Psoas muscle (tissue), 8 donors: ENCODE measurements around the gene SLC22A2. TPM values are rescaled to one million over a fixed set of nuclear protein-coding genes. Genes with fewer than 3 reads are reported as not detected.

Experiments
- ATAC-seq, 4 donors: fragments of 200-7000 bp; cut with Tn5 transposase; one replicate each; pipeline ENCODE4 v1.9.1; 2020; ENCODE audit warnings: moderate library complexity in 3 of 4, mild to moderate bottlenecking in 2 of 4
- DNase-seq, 2 donors: peaks; one replicate each; pipeline ENCODE4 v3.0.0-alpha.2; 2020
- H3K27ac ChIP-seq: fragments of 200-600 bp; one replicate; pipeline ENCODE4 v1.8.0; 2022
- H3K27me3 ChIP-seq, 3 donors: fragments of 200-600 bp in 1 of 3; one replicate each; pipeline versions ENCODE4 v1.6.1 to v1.8.0; 2013 to 2022; ENCODE audit warnings: low read length in 2 of 3, mild to moderate bottlenecking in 2 of 3, moderate library complexity in 1 of 3; ENCODE audit not compliant: insufficient read depth in 3 of 3
- H3K36me3 ChIP-seq, 2 donors: fragments of 200-600 bp in 1 of 2; one replicate each; pipeline versions ENCODE4 v1.6.1 to v1.8.0; 2013 to 2022; ENCODE audit warnings: low read depth in 1 of 2, mild to moderate bottlenecking in 1 of 2, moderate library complexity in 1 of 2; ENCODE audit not compliant: insufficient read depth in 1 of 2
- H3K4me1 ChIP-seq: fragments of 200-600 bp; one replicate; pipeline ENCODE4 v1.8.0; 2022
- H3K4me3 ChIP-seq: fragments of 200-600 bp; one replicate; pipeline ENCODE4 v1.8.0; 2022; ENCODE audit warnings: mild to moderate bottlenecking
- H3K9me3 ChIP-seq: fragments of 200-600 bp; one replicate; pipeline ENCODE4 v1.8.0; 2022
- WGBS, 3 donors: extraction: QIAGEN DNeasy Blood & Tissue Kit; methylation state at CpG; one replicate each; pipeline versions ENCODE4 v1.1.6 to v1.1.7; 2013; 5-methylcytosine and 5-hydroxymethylcytosine counted together
- intact Hi-C, 2 donors: fragments of 100-400 bp; cut with DNase I; formaldehyde crosslinking; loops; one replicate each; pipeline versions ENCODE4 v1.11.0 to v1.14.2; 2022
- polyA plus RNA-seq, 3 donors: library from polyadenylated mRNA; stranded (reverse); fragments of 200-250 nt; gene quantifications; one replicate each; pipeline ENCODE4 v1.2.3, GENCODE V29; 2013
- total RNA-seq, 4 donors: library from RNA; stranded (reverse); fragmentation: NEBNext Ultra II Directional in 2 of 4; extraction: Animal tissue kit (Norgen Biotek cat#: 25700) in 2 of 4; gene quantifications; one replicate each; pipeline versions ENCODE4 v1.2.1 to v1.2.4, GENCODE V29; 2021 to 2023
- TF ChIP-seq, protein P1 (sequence below): fragments of 200-600 bp; IDR thresholded peaks from one replicate; pipeline ENCODE4 v1.8.0; 2022; ENCODE audit warnings: antibody characterized with exemption
- donor health status: healthy with polysubstance abuse.
- donor health status: DM: no; HTN: no; CAD: no; lungs with moderate emphysema.
- donor health status: Bipolar disorder and iron deficiency.
- donor health status: healthy.
- donor health status: DM: yes; HTN: yes; CAD: no.
- donor health status: DM: no; HTN: no; CAD: no.
- donor health status: DM: no; HTN: no; CAD: no.
- donor health status: DM: yes; HTN: yes; CAD: no.

Gene SLC22A2
- total and polyA plus RNA-seq, 7 donors, result 0.06 to 0.75 (median 0.44) TPM; not detected in 1

DNA sequence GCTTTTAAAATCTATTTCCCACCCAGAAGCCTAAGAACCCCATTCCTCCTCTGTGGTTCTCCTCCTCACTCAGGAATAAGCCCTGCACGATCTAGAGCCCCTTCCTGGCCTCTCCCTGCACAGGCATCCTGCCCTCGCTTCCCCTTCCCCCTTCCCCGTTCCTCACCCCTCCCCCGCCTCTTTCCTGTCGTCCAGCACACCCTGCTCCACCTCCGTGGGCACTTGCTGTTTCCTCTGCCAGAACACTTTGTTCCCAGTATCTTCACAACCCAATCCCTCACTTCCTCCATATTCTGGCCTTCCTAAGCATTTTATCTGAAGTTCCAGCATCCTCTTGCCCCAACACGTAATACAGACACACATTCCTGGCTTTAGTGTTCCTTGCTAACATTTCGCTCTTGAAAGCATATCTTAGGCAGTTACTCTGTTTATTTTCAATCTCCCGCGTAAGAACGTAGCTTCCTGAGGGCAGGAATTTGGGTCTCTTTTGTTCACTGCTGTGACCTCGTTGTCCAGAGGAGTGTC is 20.2 kb upstream of the SLC22A2 start:
- DNase-seq, result no peak
- WGBS, 3 donors, result 66 to 76% (median 74%) methylated on average over 11 to 12 of the region's 12 CpGs
- Histone ChIP-seq H3K4me1 (peaks cover 14% of the 10 kb centered on the region), H3K36me3 (no peaks in the 10 kb centered on the region), H3K4me3 (no peak overlapping the region), H3K27me3 (no peaks in the 10 kb centered on the region), H3K9me3 (no peaks in the 10 kb centered on the region), H3K27ac (no peak overlapping the region)
- intact Hi-C loops, result loop anchor here in 1 of 2 donors (5.0 kb wide), 1 partner anchor 68 kb away; the partner anchor contains the start of gene SLC22A3
- TF ChIP-seq, protein P1, sequence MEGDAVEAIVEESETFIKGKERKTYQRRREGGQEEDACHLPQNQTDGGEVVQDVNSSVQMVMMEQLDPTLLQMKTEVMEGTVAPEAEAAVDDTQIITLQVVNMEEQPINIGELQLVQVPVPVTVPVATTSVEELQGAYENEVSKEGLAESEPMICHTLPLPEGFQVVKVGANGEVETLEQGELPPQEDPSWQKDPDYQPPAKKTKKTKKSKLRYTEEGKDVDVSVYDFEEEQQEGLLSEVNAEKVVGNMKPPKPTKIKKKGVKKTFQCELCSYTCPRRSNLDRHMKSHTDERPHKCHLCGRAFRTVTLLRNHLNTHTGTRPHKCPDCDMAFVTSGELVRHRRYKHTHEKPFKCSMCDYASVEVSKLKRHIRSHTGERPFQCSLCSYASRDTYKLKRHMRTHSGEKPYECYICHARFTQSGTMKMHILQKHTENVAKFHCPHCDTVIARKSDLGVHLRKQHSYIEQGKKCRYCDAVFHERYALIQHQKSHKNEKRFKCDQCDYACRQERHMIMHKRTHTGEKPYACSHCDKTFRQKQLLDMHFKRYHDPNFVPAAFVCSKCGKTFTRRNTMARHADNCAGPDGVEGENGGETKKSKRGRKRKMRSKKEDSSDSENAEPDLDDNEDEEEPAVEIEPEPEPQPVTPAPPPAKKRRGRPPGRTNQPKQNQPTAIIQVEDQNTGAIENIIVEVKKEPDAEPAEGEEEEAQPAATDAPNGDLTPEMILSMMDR, result no peak
- no peak for ATAC-seq

DNA sequence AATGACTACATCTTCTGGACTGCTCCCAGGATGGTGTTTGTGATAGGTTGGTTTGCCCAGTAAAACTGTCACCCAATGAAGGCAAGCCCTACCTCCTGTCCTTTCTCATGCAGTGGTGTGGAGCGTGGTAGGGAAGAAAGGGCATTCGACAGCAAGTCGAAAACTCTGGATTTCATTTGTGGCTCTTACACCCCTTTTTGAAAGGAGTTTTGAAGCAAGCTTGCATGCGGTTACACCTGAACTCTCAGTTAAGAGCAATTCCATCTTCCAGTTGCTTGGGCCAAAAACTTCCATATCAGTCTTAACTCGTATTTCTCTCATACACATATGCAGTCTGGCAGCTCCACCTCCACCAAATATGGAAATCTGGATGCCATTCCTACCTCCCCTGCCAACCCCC is 19.7 kb upstream of the SLC22A2 start:
- no peaks in the 10 kb centered on the region for H3K27me3 ChIP-seq
- DNase-seq (no peak), ATAC-seq (no peak)
- H3K4me1 ChIP-seq, result peaks cover 19% of the 10 kb centered on the region
- no peak overlapping the region for H3K27ac ChIP-seq
- intact Hi-C loops, result loop anchor here in 1 of 2 donors (5.0 kb wide), 1 partner anchor 69 kb away; the partner anchor contains the start of gene SLC22A3
- TF ChIP-seq, protein P1, result no peak
- no peaks in the 10 kb centered on the region for H3K36me3 ChIP-seq
- no peak overlapping the region for H3K4me3 ChIP-seq
- WGBS, 3 donors, result 89 to 97% (median 91%) methylated on average over 5 of the region's 5 CpGs
- no peaks in the 10 kb centered on the region for H3K9me3 ChIP-seq

DNA sequence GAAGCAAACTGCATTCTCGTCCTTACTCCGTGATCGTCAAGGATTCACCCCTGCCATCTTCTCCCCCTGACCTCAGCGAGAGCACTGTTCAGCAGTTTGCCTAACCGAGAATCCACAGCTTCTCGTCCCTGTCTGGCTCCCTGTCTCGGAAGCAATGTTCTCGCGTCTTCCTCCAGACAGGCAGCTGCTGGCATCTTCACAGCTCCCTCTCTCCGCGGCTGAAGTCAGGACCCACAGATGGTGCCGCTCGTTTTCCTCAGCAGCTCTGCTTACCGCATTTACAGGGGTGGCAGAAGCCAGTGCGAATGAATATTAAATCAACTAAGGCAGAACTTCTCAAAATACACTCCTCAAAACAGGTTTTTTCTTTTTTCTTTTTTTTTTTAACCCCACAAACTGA is 18.9 kb upstream of the SLC22A2 start:
- no peaks in the 10 kb centered on the region for H3K9me3 ChIP-seq
- intact Hi-C loops, result loop anchor here in 1 of 2 donors (5.0 kb wide), 1 partner anchor 70 kb away; the partner anchor contains the start of gene SLC22A3
- H3K36me3 ChIP-seq, result no peaks in the 10 kb centered on the region
- no peaks in the 10 kb centered on the region for H3K27me3 ChIP-seq
- 41 to 57% (median 52%) methylated on average over 15 of the region's 15 CpGs for WGBS, 3 donors
- TF ChIP-seq, protein P1, result no peak
- H3K27ac ChIP-seq, result no peak overlapping the region
- H3K4me1 ChIP-seq, result peaks cover 21% of the 10 kb centered on the region
- peak overlapping the region; percentile 49 for H3K4me3 ChIP-seq
- ATAC-seq (no peak), DNase-seq (no peak)

DNA sequence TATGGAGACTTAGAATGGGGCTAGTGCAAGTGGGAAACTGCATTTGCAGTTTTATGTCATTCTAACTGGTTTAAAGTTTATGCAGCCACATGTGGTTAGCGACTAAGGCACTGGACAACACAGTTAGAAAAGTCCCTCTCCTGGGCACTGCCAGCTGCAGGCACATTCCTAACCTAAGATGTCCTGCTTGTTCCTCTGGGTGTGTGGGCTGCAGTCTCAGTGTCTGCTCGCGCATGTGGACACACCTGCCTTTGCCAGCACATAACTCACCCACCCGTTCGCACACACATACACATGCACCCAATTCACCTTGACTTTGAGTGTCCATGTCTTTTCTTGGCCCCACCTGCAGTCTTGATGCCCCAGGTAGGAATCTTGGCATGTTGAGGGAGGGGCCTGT is 18.5 kb upstream of the SLC22A2 start:
- intact Hi-C loops, result loop anchor here in 1 of 2 donors (5.0 kb wide), 1 partner anchor 70 kb away; the partner anchor contains the start of gene SLC22A3
- H3K27ac ChIP-seq, result no peak overlapping the region
- TF ChIP-seq, protein P1, result no peak
- H3K36me3 ChIP-seq, result no peaks in the 10 kb centered on the region
- ATAC-seq, result no peak
- H3K4me1 ChIP-seq, result peaks cover 21% of the 10 kb centered on the region
- no peaks in the 10 kb centered on the region for H3K27me3 ChIP-seq
- H3K9me3 ChIP-seq, result no peaks in the 10 kb centered on the region
- WGBS, 3 donors, result 69 to 85% (median 83%) methylated on average over 5 of the region's 5 CpGs
- DNase-seq, result no peak
- H3K4me3 ChIP-seq, result peak overlapping the region; percentile 49
